A549 (cell line): Measurements from ENCODE around the gene SHANK2. TPM values are rescaled to one million over a fixed set of nuclear protein-coding genes. Genes with fewer than 3 reads are reported as not detected.

Experiments used
- ATAC-seq, 2 experiments: fragments of 200-7000 bp in 1 of 2; fragments of >200 bp in 1 of 2; cut with Nextera tagmentation in 1 of 2; cut with Tn5 transposase in 1 of 2; 3 replicates each; pipeline versions ENCODE4 v1.8.0 to v1.9.1; 2018 to 2020; ENCODE audit warnings: mild to moderate bottlenecking in 1 of 2, moderate library complexity in 1 of 2
- CTCF ChIA-PET: fragments of 300-600 bp; sonication (Branson Sonifier 250); formaldehyde crosslinking; extraction: SDS; loops from one replicate; lab custom pipeline; 2021; ENCODE audit warnings: antibody characterized with exemption, inconsistent platforms; lab: Yijun Ruan, JAX
- POLR2A ChIA-PET: fragments of 350-600 bp; formaldehyde crosslinking; extraction: SDS; loops from one replicate; lab custom pipeline; 2021; ENCODE audit warnings: antibody characterized with exemption, inconsistent platforms; lab: Yijun Ruan, JAX
- DNase-seq, 2 experiments: peaks; one replicate each; pipeline versions ENCODE4 v3.0.0 to v3.0.0-alpha.2; 2011 to 2016; ENCODE audit warnings: low read depth in 1 of 2, low spot score in 1 of 2
- FAIRE-seq: peaks from 2 replicates; lab custom pipeline; 2011; peaks lifted over from hg19 to GRCh38; lab: Jason Lieb, UNC
- H3K27ac ChIP-seq, 2 experiments: fragments of >200 bp; sonication (Bioruptor Twin); formaldehyde crosslinking; 3 replicates each; pipeline ENCODE4 v1.5.1; 2016 to 2017
- H3K4me1 ChIP-seq: fragments of >200 bp; sonication (Bioruptor Twin); formaldehyde crosslinking; 3 replicates; pipeline ENCODE4 v1.6.1; 2016
- H3K4me2 ChIP-seq: fragments of >200 bp; sonication (Bioruptor Twin); formaldehyde crosslinking; 3 replicates; pipeline ENCODE4 v1.6.1; 2016
- H3K4me3 ChIP-seq: fragments of >200 bp; sonication (Bioruptor Twin); formaldehyde crosslinking; 3 replicates; pipeline ENCODE4 v1.5.1; 2016
- H3K9me3 ChIP-seq: fragments of >200 bp; sonication (Bioruptor Twin); formaldehyde crosslinking; 3 replicates; pipeline ENCODE4 v1.6.1; 2016
- BHLHE40 ChIP-seq: IDR thresholded peaks from 2 replicates; pipeline ENCODE4 v1.6.1; 2012; ENCODE audit warnings: low read depth, low read length, inconsistent platforms
- CBX2 ChIP-seq: fragments of 200-600 bp; sonication (generic); IDR thresholded peaks from 2 replicates; pipeline ENCODE4 v1.6.1; 2016; ENCODE audit warnings: low read depth, mild to moderate bottlenecking, borderline replicate concordance
- CHD2 ChIP-seq: fragments of 150-350 bp; IDR thresholded peaks from 2 replicates; pipeline ENCODE4 v1.6.1; 2014; ENCODE audit warnings: low read length; ENCODE audit not compliant: partially characterized antibody
- EP300 ChIP-seq, 2 experiments: fragments of >200 bp; sonication (Bioruptor Twin); formaldehyde crosslinking; IDR thresholded peaks; 2 replicates in 1 of 2; 3 replicates in 1 of 2; pipeline ENCODE4 v1.6.1; 2016 to 2017
- ESRRA ChIP-seq: fragments of 150-350 bp; IDR thresholded peaks from 2 replicates; pipeline ENCODE4 v1.6.1; 2014; ENCODE audit warnings: mild to moderate bottlenecking, low read length, borderline replicate concordance
- FOSB ChIP-seq: fragments of 250-450 bp; sonication (Bioruptor Pico); IDR thresholded peaks from 2 replicates; pipeline ENCODE4 v1.5.0; 2020; ENCODE audit warnings: mild to moderate bottlenecking, moderate library complexity
- FOSL2 ChIP-seq, 2 experiments: fragments of 450-650 bp in 1 of 2; fragments of >200 bp in 1 of 2; sonication (Bioruptor Twin) in 1 of 2; formaldehyde crosslinking; IDR thresholded peaks; 2 replicates each; pipeline versions ENCODE4 v1.5.0 to v1.6.1; 2016 to 2020; ENCODE audit warnings: mild to moderate bottlenecking in 1 of 2, moderate library complexity in 1 of 2
- FOXS1 ChIP-seq: fragments of 250-450 bp; sonication (Bioruptor Pico); IDR thresholded peaks from 2 replicates; pipeline ENCODE4 v1.5.0; 2020; ENCODE audit warnings: mild to moderate bottlenecking, moderate library complexity
- GATA3 ChIP-seq: IDR thresholded peaks from 2 replicates; pipeline ENCODE4 v1.6.1; 2012; ENCODE audit warnings: borderline replicate concordance
- HEYL ChIP-seq: fragments of 250-450 bp; sonication (Bioruptor Pico); IDR thresholded peaks from 2 replicates; pipeline ENCODE4 v1.8.0; 2021; ENCODE audit warnings: mild to moderate bottlenecking, moderate library complexity
- HOXB5 ChIP-seq: fragments of 250-450 bp; sonication (Bioruptor Pico); IDR thresholded peaks from 2 replicates; pipeline ENCODE4 v1.5.0; 2020; ENCODE audit warnings: mild to moderate bottlenecking, moderate library complexity
- JUN ChIP-seq, 2 experiments: fragments of >200 bp; sonication (Bioruptor Twin); formaldehyde crosslinking; IDR thresholded peaks; 2 replicates in 1 of 2; 3 replicates in 1 of 2; pipeline ENCODE4 v1.6.1; 2016 to 2017
- KDM1A ChIP-seq: fragments of 200-600 bp; sonication (generic); IDR thresholded peaks from 2 replicates; pipeline ENCODE4 v1.6.1; 2016; ENCODE audit warnings: low read depth, mild to moderate bottlenecking
- KDM5A ChIP-seq: fragments of 200-600 bp; sonication (generic); IDR thresholded peaks from 2 replicates; pipeline ENCODE4 v1.6.1; 2016; ENCODE audit warnings: antibody characterized with exemption, mild to moderate bottlenecking
- MAFK ChIP-seq: fragments of 450-650 bp; IDR thresholded peaks from 2 replicates; pipeline ENCODE4 v1.6.1; 2014; ENCODE audit not compliant: partially characterized antibody
- NFE2L2 ChIP-seq: fragments of 150-350 bp; conservative IDR thresholded peaks from 2 replicates; pipeline ENCODE4 v1.6.1; 2014; ENCODE audit warnings: low read length
- NPAS2 ChIP-seq: fragments of 250-450 bp; sonication (Bioruptor Pico); IDR thresholded peaks from 2 replicates; pipeline ENCODE4 v1.8.0; 2022; ENCODE audit warnings: mild to moderate bottlenecking, moderate library complexity, borderline replicate concordance
- PHF8 ChIP-seq: fragments of 200-600 bp; sonication (generic); IDR thresholded peaks from 2 replicates; pipeline ENCODE4 v1.6.1; 2016; ENCODE audit warnings: low read depth, mild to moderate bottlenecking, antibody characterized with exemption, moderate library complexity, borderline replicate concordance
- POLR2A ChIP-seq: IDR thresholded peaks from 2 replicates; pipeline ENCODE4 v1.6.1; 2012; ENCODE audit warnings: mild to moderate bottlenecking, low read length
- RARB ChIP-seq: fragments of 250-450 bp; sonication (Bioruptor Pico); IDR thresholded peaks from 2 replicates; pipeline ENCODE4 v1.8.0; 2021; ENCODE audit warnings: mild to moderate bottlenecking, moderate library complexity
- RCOR1 ChIP-seq: fragments of 150-350 bp; IDR thresholded peaks from 2 replicates; pipeline ENCODE4 v1.6.1; 2014; ENCODE audit warnings: antibody characterized with exemption, low read length, low read depth
- SMC3 ChIP-seq: fragments of >200 bp; sonication (Bioruptor Twin); formaldehyde crosslinking; IDR thresholded peaks from 3 replicates; pipeline ENCODE4 v1.6.1; 2018; ENCODE audit warnings: inconsistent platforms
- SREBF2 ChIP-seq: fragments of 450-650 bp; IDR thresholded peaks from 2 replicates; pipeline ENCODE4 v1.6.1; 2014; ENCODE audit warnings: mild to moderate bottlenecking, moderate library complexity
- TFCP2L1 ChIP-seq: fragments of 250-450 bp; sonication (Bioruptor Pico); IDR thresholded peaks from 2 replicates; pipeline ENCODE4 v1.5.0; 2021; ENCODE audit warnings: mild to moderate bottlenecking
- TP53 ChIP-seq: fragments of 250-450 bp; sonication (Bioruptor Pico); IDR thresholded peaks from 2 replicates; pipeline ENCODE4 v1.5.0; 2021; ENCODE audit warnings: mild to moderate bottlenecking, moderate library complexity
- ZC3H11A ChIP-seq: fragments of 450-650 bp; IDR thresholded peaks from 2 replicates; pipeline ENCODE4 v1.6.1; 2014; ENCODE audit warnings: antibody characterized with exemption, mild to moderate bottlenecking
- ZSCAN20 ChIP-seq: fragments of 250-450 bp; sonication (Bioruptor Pico); IDR thresholded peaks from 2 replicates; pipeline ENCODE4 v1.8.0; 2022; ENCODE audit warnings: mild to moderate bottlenecking, moderate library complexity
- WGBS: methylation state at CpG from one replicate; pipeline ENCODE4 v1.1.6; 2017; ENCODE audit errors: missing lambda C conversion rate; 5-methylcytosine and 5-hydroxymethylcytosine counted together
- polyA plus RNA-seq, 4 experiments: library from polyadenylated mRNA; depleted of rRNA in 3 of 4; stranded (reverse); fragments of >200 nt; fragmentation: RNase III in 1 of 4; extraction: RNeasy Plus Mini Kit Qiagen cat#74134 plus additional on column Dnase treatment in 1 of 4; gene quantifications; 2 replicates in 3 of 4; 3 replicates in 1 of 4; pipeline ENCODE4 v1.2.3, GENCODE V29; 2011 to 2017
- TF ChIP-seq, protein P1 (sequence below): fragments of >200 bp; sonication (Bioruptor Twin); formaldehyde crosslinking; IDR thresholded peaks from 2 replicates; pipeline ENCODE4 v1.6.1; 2016
- TF ChIP-seq, protein P2 (sequence below): fragments of 450-650 bp; IDR thresholded peaks from 2 replicates; pipeline ENCODE4 v1.6.1; 2014; ENCODE audit warnings: antibody characterized with exemption
- TF ChIP-seq, protein P3 (sequence below): fragments of 150-350 bp; IDR thresholded peaks from 2 replicates; pipeline ENCODE4 v1.6.1; 2014; ENCODE audit warnings: low read depth, mild to moderate bottlenecking, low read length
- TF ChIP-seq, protein P4 (sequence below): IDR thresholded peaks from 2 replicates; pipeline ENCODE4 v1.6.1; 2012
- TF ChIP-seq, protein P5 (sequence below): fragments of 250-450 bp; sonication (Bioruptor Pico); IDR thresholded peaks from 2 replicates; pipeline ENCODE4 v1.5.0; 2021; ENCODE audit warnings: mild to moderate bottlenecking, moderate library complexity, borderline replicate concordance

Gene SHANK2
- polyA plus RNA-seq, 2 of the 4 experiments (the other 2 are of a cell fraction), result 5.3 to 7.6 TPM

DNA sequence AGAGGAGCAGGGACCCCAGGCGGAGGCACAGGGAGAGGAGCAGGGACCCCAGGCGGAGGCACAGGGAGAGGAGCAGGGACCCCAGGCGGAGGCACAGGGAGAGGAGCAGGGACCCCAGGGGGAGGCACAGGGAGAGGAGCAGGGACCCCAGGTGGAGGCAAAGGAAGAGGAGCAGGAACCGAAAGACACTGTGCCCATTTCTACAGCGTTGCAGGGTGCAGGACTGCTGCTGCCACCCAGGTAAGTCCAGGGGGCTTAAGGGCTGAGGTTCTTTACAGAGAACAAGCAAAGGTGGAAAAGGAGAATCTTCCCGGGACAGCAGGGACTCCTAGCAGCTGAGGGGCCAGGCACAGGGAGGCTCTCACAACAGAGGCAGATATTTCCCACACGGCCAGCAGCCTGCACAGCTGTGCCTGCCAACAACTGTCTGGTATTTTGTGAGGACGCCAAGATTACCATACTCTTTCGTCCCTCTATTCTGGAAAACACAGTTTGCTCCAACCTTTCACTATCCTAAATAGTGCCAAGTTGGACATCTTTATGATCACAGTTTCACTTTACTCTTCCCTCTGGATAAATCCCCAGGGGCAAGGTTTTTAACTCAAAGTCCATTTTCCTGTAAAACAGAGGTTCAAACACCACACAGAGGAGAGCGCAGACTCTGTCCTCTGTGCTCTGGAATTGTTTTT is 39.4 kb downstream of the SHANK2 start:
- ChIA-PET POLR2A (no interaction called here), CTCF (no interaction called here)
- Histone ChIP-seq H3K4me2 (no peak overlapping the region), H3K27ac (no peak overlapping the region), H3K9me3 (peaks cover 10% of the 10 kb centered on the region; the same call in 2 of the 3 replicates), H3K4me1 (no peaks in the 10 kb centered on the region), H3K4me3 (no peak overlapping the region)
- WGBS, result 91% methylated on average over 9 of the region's 10 CpGs
- FAIRE-seq, result no peak
- no peak; a peak in 1 of 6 replicates for ATAC-seq
- TF ChIP-seq NFE2L2 (no peak), PHF8 (no peak), EP300 (IDR thresholded peaks at IDR 0.05) (no peak), BHLHE40 (no peak), TP53 (no peak), HEYL (CRISPR knock-in tag) (no peak), RCOR1 (no peak), ESRRA (no peak), POLR2A (no peak), SREBF2 (no peak), ZC3H11A (no peak), FOXS1 (CRISPR knock-in tag) (no peak), HOXB5 (CRISPR knock-in tag) (no peak), RARB (CRISPR knock-in tag) (no peak), FOSB (CRISPR knock-in tag) (no peak), TFCP2L1 (CRISPR knock-in tag) (no peak)
- TF ChIP-seq, protein P1, sequence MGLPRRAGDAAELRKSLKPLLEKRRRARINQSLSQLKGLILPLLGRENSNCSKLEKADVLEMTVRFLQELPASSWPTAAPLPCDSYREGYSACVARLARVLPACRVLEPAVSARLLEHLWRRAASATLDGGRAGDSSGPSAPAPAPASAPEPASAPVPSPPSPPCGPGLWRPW, result no peak
- TF ChIP-seq, protein P2, sequence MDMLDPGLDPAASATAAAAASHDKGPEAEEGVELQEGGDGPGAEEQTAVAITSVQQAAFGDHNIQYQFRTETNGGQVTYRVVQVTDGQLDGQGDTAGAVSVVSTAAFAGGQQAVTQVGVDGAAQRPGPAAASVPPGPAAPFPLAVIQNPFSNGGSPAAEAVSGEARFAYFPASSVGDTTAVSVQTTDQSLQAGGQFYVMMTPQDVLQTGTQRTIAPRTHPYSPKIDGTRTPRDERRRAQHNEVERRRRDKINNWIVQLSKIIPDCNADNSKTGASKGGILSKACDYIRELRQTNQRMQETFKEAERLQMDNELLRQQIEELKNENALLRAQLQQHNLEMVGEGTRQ, result no peak
- no peak for DNase-seq

DNA sequence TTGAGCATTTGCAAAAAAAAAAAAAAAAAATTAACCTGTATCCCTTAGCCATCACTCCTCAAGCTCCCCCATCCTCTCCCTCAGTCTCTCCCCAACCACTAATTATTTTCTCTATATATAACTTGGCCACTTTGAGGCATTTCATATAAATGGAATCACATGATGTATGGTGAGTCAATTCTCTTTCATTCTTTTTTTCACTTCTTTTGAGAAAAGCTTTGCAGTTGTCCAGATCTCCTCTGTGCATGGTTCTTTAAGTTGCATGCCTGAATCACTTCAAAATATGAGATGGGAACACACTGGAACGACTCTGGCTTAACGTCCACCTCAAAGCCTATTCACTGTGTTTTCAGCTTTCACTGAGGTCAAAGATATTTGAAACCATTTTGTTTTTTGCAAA is 40.7 kb downstream of the SHANK2 start:
- CTCF ChIA-PET, result interaction anchor here (0.5 to 0.8 kb wide), 3 partner anchors 23 to 162 kb away, joined by 3 read pairs; no protein-coding TSS in a partner anchor
- POLR2A ChIA-PET, result no interaction called here
- H3K9me3 ChIP-seq, result peaks cover 10% of the 10 kb centered on the region; the same call in 2 of the 3 replicates

DNA sequence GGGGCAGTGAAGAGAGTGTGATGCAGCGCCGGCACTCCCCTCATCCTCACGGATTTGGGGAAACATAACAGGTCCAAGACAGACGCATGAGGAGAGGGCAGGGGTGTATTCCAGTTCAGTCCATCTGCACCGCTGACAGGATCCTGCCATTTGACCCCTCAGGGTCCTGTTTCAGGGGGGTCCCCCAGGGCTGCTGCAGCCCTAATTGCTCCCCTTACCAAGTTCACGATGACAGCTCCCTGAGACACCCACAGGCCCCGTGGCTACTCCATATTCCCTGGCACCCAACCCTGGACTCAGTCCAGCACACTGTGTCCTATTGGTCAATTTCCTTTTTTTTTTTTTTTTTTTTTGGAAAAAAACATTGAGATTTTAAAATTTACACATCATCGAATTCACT is 41.5 kb downstream of the SHANK2 start:
- Histone ChIP-seq H3K27ac (no peak overlapping the region), H3K4me3 (no peak overlapping the region), H3K4me2 (no peak overlapping the region), H3K4me1 (no peaks in the 10 kb centered on the region)
- ChIA-PET POLR2A (no interaction called here), CTCF (interaction anchor here (0.8 to 1.6 kb wide), 2 partner anchors 42 to 162 kb away, joined by 3 read pairs; partner anchors contain the start of gene SHANK2)
- DNase-seq, result no peak
- FAIRE-seq, result no peak
- 93% methylated on average over 8 of the region's 8 CpGs for WGBS
- ATAC-seq, result no peak
- TF ChIP-seq TP53, result no peak
- TF ChIP-seq JUN (IDR thresholded peaks at IDR 0.05), result no peak
- TF ChIP-seq FOSL2 (IDR thresholded peaks at IDR 0.05), result no peak
- no peak for TF ChIP-seq FOSL2 (CRISPR knock-in tag; IDR thresholded peaks at IDR 0.05)
- no peak for TF ChIP-seq SMC3
- TF ChIP-seq CHD2, result no peak
- TF ChIP-seq NPAS2, result no peak
- no peak for TF ChIP-seq FOXS1 (CRISPR knock-in tag)
- TF ChIP-seq, protein P3, sequence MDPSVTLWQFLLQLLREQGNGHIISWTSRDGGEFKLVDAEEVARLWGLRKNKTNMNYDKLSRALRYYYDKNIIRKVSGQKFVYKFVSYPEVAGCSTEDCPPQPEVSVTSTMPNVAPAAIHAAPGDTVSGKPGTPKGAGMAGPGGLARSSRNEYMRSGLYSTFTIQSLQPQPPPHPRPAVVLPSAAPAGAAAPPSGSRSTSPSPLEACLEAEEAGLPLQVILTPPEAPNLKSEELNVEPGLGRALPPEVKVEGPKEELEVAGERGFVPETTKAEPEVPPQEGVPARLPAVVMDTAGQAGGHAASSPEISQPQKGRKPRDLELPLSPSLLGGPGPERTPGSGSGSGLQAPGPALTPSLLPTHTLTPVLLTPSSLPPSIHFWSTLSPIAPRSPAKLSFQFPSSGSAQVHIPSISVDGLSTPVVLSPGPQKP, result no peak
- TF ChIP-seq CBX2, result no peak
- TF ChIP-seq KDM1A, result no peak
- no peak for TF ChIP-seq MAFK
- TF ChIP-seq, protein P4, sequence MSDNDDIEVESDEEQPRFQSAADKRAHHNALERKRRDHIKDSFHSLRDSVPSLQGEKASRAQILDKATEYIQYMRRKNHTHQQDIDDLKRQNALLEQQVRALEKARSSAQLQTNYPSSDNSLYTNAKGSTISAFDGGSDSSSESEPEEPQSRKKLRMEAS, result no peak
- TF ChIP-seq KDM5A, result no peak
- TF ChIP-seq, protein P5, sequence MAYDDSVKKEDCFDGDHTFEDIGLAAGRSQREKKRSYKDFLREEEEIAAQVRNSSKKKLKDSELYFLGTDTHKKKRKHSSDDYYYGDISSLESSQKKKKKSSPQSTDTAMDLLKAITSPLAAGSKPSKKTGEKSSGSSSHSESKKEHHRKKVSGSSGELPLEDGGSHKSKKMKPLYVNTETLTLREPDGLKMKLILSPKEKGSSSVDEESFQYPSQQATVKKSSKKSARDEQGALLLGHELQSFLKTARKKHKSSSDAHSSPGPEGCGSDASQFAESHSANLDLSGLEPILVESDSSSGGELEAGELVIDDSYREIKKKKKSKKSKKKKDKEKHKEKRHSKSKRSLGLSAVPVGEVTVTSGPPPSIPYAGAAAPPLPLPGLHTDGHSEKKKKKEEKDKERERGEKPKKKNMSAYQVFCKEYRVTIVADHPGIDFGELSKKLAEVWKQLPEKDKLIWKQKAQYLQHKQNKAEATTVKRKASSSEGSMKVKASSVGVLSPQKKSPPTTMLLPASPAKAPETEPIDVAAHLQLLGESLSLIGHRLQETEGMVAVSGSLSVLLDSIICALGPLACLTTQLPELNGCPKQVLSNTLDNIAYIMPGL, result no peak
- no peak for TF ChIP-seq PHF8
- TF ChIP-seq, all 56 proteins: peak for 0
- peaks cover 10% of the 10 kb centered on the region; the same call in 2 of the 3 replicates for H3K9me3 ChIP-seq

More for the DNA sequence above, 40.7 kb downstream of the SHANK2 start:
- FAIRE-seq (no peak), DNase-seq (no peak), ATAC-seq (no peak)
- Histone ChIP-seq H3K27ac (no peak overlapping the region), H3K4me2 (no peak overlapping the region), H3K4me1 (no peaks in the 10 kb centered on the region), H3K4me3 (no peak overlapping the region)
- 88% methylated on average over 2 of the region's 2 CpGs for WGBS
- no peak for TF ChIP-seq KDM1A
- TF ChIP-seq GATA3, result no peak
- TF ChIP-seq FOSB (CRISPR knock-in tag), result no peak
- no peak for TF ChIP-seq ZSCAN20 (CRISPR knock-in tag)
- no peak for TF ChIP-seq BHLHE40
